Measurements from ENCODE around the gene CDC45. TPM values are rescaled to one million over a fixed set of nuclear protein-coding genes. Genes with fewer than 3 reads are reported as not detected.

The CDC45 gene
- polyA plus RNA-seq, 3 donors, result 18.1 to 19.6 (median 18.7) TPM

GRCh38 chr22:19510919-19511341 is 31.2 kb downstream of the CDC45 start:
- no peak for DNase-seq

- no peak for DNase-seq
These were observed 34.1 kb downstream of the CDC45 start for GRCh38 chr22:19513823-19514222.

- DNase-seq, result no peak
These were observed 35.3 kb downstream of the CDC45 start for GRCh38 chr22:19514831-19515565.

DNA sequence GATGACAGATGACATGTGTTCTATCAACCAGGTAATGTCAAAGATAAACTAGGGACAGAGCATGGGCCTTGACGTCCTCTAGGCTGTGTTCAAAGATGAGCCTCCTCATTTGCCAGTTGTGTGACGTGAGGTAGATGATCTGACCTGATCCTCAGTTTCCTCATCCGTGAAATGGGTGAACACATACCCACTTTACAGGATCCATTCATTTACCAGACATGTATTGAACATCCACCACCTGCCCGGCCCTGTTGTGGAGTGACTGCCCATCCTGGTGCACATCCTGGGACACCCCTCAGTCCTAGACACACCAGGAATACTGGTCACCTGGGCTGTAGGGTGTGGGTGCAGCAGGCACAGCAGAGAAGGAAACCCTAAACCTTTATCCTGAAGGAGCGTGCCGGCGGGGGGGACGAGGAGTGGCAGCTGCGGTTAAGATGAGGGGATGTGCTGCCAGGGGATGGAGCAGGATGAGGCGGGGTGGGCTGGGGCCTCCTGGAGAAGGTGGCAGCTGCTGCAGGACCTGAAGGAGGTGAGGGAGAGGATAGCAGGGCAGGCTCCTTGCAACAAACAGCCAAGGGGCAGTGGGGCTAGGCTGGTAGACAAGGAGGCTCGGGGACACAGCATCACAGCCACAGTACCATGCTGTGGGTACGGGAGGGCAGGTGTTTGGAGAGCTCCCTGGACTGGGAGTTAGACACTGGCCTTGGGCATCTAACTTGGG is 36.1 kb downstream of the CDC45 start:
- no peak for DNase-seq

- no peak for DNase-seq
These were observed 36.9 kb downstream of the CDC45 start for GRCh38 chr22:19516378-19517170.

- DNase-seq, result no peak
These were observed 37.4 kb downstream of the CDC45 start for GRCh38 chr22:19517171-19517500.

DNA sequence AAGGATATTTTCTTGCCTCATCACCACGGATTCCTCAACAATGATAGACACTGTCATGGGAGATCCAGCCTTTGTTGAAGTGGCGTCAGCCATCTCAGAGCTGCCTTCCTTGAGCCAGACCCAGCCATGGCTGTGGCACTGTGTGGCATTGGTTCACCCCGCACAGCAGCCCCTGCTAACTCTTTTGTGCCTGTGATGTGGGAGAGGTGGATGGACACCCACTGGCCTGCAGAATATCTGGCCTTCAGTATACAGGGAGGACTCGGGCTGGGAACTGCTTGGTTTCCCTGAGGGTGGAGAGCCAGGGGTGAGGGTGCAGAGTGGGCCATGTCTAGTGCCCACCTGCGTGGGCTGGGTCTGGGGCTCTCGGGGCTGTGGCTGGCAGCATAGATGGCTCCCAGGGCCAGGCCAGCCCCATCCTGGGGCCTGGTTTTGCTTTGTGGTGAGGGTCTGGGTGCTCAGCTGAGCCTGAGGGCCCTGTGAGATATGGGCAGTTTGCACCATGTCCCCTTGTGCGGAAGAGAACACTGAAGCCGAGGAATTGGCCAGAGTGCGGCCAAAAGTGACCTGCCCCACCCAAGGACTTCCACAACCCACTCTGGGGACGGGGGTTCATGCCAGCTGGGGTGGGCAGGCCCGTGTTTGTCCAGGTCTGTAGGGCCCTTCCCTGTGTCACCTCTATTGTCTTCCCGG is 38.3 kb downstream of the CDC45 start:
- no peak for DNase-seq

GRCh38 chr22:19518635-19519034 is 38.9 kb downstream of the CDC45 start:
- DNase-seq, result peak; percentile 76

DNA sequence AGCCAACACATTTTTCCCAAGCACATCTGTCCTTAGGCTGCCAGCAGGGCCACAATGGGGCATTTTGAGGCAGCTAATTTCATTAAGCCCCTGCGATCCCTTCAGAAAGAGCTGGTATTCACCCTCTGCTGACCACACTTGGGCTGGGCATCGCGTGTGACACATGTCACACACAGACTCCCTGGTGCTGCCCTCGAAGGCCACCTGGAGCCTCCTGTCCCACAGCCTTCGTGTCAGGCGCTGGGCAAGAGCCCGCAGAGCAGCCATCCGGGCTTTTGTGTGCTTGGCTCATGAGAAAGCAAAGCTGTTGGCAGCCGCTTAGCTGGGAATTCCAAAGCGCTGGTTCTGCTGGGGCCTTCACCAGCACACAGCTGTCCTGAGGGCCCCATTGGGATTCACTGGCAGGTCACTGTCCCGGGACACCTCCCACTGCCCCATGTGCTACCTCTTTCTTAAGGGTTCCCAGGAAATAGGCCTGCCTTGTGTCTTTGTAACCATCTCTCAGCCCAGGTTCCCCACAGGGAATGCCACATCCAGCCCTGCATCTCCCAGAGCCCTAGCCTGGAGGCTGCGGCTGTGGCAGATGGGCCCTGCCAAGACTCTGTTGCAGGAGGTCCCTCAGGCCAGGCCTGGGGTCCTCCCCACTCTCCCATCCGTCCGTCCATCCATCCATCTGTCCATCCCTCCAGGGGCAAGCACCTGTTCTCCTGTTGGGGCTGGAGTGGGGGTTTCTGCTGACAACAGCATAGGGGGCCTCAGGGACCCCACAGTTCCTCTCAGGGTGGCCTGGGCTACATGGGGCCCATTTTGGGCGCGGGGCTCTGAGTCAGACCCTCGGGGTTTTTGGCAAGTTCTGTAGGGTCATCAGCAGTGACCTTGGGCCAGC is 39.6 kb downstream of the CDC45 start:
- no peak for DNase-seq

DNA sequence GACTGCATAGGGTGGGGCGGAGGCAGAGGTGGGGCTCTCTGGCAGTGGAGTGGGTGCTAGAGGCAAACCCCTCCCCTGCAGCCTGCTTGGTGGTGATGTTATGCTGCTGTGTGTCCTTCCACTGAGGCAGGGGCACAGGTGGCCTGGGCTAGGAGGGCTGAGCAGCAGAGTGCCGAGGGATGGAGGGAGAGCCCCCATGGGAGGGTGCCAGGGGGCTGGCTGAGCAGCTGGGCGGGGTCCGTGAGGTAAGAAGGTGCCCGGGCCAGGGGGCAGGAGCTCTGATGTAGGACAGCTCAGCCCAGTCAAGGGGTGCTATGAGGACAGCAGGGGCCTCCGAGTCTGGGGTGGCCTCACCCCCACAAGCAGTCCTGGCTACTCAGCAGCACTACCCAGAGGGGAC is 40.3 kb downstream of the CDC45 start:
- DNase-seq, result no peak

DNA sequence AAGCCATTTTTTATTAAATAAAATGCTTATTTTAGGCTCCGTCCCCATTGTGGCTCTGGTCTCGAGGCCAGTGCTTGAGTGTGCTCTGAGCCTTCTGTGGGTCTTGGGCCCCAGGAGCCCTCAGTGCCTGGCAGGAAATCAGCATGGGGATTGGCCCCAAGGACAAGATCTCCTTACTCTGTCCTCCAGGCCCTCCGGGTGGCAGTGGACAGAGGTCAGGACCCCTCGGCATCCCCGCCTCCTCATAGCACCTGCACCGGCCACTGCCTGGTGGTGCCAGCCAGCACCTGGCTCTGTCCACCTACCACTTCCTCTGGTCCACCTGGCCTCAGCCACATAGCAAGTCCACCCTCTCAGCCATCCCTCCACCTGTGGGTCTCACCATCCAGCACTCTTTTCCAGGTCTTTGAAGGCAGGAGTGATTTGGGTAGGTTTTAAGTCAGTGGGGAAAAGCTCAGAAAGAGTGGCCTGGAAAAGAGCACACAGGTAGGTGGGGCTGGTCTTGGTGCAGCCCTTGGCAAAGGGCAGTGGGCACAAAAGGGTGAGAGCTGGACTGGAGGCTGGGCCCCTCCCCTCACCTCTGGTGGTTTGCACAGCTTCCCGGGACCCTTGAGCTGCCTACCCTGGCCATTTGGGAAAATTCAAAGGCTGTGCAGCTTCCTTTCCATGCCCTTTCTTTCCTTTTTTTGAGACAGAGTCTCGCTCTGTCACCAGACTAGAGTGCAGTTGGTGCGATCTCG is 41.0 kb downstream of the CDC45 start:
- no peak for DNase-seq

DNA sequence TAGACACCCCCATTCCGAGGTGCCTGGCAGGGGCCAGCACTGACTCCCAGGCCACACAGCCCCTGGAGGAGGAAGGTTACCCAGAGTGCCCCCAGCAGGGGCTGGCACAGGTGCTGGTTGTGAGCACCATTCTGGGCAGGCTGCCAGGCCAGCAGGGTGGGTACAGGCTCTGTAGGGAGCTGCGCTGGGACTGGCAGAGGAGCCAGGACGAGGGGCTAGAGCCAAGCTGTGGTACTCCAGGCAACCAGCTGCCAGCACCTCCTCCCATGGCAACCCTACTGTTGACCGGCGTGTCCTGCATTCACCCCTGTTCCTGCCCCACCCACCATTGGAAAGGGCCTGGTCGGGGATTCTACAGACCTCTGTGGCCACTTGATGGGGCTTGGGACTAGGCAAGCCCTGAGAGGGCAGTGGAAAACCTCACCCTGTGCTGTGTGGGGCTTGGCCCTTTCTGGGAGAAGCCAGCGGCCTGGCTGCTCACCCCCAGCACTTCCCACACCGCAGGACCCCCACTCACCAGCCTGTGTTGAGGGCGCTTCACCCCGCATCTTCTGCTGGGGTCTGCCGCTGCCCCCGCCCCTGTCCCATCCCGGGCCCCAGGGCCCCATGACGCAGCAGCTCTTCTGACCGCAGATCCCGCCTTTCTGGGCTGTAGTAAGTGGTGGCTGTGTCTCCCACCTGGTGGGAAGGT is 42.6 kb downstream of the CDC45 start:
- no peak for DNase-seq

GRCh38 chr22:19522881-19523239 is 43.1 kb downstream of the CDC45 start:
- no peak for DNase-seq

DNA sequence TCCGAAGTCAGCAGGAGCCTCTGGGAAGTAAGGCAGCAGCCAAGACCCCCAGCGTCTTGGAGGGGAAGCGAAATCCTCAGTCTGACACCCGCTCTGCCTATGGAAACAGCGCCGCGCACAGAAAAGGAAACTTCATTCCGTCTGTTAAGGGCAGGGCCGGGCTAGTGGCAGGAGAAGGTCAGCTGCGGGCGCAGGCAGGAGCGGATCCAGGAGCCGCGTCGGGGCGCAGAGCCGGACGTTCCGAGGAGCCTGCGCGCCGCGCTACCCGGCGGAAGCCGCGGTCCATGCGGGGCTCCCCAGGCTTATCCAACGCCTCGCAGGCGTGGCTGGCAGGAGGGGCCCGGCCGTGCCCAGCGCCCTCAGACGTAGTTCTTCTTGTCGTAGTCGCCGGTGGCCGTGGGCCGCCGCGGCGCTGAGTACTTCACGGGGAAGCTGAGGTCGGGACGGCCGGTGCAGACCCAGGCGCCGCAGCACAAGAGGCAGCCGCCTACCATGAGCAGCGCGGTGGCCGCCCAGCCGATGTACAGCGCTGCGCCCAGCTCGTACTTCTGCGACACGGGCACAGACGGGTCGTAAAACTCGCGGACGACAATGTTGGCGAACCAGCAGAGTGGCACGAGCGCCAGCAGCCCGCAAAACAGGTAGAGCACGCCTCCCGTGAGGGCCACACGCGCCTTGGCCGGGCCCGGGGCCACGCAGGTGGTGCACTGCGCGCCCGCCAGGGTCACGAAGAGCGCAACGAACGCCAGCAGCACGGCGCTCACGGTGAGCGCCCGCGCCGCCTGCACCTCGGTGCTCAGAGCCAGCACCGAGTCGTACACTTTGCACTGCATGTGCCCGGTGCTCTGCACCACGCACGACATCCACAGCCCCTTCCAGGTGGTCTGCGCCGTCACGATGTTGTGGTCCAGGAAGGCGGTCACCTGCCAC is 43.8 kb downstream of the CDC45 start:
- peak; percentile 20 for DNase-seq

DNA sequence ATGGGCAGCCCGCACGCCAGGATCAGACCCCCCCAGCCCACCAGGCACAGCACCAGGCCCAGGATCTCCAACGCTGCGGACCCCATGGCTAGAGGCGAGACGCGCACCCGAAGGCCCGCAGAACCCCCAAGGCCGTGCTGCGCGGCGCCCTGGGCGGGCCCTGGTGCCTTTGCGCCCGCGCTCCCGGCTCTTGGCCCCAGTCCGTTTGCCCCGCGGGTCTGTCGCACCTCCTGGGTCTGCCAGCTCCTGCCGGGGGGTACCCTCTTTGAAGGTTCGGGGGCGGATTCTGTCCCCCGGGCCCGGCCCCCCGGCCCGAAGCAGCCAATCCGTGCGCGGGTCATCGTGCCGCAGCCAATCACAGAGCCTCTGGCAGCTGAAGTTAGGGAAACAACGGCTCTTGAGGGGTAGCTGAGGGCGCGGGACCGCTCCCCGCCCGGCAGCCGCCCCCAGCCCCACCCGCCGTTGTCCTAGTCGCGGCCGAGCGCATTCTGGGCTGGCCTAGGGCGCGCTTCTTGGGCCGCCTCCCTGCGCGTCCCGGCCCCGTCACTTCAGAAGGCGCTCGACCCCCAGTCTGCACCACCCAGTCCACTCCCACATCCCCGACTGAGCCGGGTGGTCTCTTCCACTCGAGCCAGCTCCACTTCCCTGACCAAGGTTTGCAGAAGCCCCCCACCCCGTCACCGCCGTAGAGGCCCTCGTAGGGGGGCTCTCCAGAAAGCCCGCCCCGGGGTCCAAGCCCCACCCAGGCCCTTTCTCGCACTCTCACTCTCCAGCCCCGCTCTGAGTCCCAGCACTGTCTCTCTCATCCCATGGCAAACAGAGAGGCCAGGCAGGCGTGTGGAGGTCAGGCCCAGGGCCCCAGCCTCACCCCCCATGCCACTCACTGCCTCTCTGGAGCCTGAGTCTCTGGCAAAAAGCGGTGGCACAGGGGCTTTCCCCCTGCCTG is 44.7 kb downstream of the CDC45 start, which contains the start of gene CLDN5:
TSS of gene CLDN5 (minus strand) at position 241 of the 946 bp plus-strand sequence. CDS start at position 86, 155 bp downstream.
- peak; percentile 48 for DNase-seq

GRCh38 chr22:19525116-19525660 is 45.5 kb downstream of the CDC45 start:
- DNase-seq, result no peak

- DNase-seq, result no peak
These were observed 45.9 kb downstream of the CDC45 start for GRCh38 chr22:19525666-19526065.
